ENCODE data around the gene SPPL2B. TPM values are rescaled to one million over a fixed set of nuclear protein-coding genes. Genes with fewer than 3 reads are reported as not detected.

SPPL2B gene
- total RNA-seq, 6 donors from 2014 or later = 38.3 to 268 (median 61.7) TPM

DNA sequence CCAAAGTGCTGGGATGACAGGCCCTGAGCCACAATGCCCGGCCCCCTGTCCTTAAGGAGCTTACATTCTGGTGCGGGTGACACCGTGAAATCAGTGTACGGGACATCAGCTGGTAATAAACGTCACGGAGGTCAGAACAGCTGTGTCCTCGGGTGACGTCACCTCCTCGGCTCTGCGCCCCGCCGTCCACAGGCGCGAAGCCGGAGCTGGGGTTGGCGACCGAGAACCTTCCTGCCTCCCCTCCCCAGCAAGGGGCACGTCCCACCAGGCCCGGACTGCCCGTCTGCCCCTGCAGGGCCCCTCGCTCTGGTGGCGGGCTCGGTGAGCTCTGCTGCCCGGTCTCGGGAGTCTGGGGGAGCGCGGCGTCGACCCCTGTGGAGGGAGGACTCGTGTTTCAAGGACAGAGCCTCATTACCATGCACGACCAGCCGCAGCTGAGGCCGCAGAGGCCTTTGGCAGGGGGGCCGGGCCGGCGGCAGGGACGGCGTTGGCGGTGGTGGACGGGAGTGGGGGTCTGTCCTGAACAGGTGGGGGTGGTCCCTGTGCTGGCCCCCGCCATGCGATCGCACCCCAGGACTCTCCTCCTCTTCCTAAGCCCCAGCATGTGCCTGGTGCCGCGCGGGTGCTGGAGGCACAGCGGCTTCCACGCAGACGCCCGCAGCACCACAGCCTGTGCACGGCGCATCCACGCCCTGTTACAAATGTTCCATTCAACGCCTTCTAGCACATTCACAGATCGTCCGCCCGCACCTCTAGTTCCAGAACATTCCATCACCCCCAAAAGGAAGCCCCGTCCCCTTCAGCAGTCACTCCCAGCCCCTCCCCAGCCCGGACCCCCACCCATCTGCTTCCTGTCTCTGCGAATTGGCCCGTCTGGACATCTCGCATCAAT is 25.9 kb upstream of the SPPL2B start:
- no peak for TF ChIP-seq POLR2AphosphoS5 (IDR thresholded peaks at IDR 0.05)
- no peak for TF ChIP-seq EP300 (IDR thresholded peaks at IDR 0.05)
- TF ChIP-seq, protein P1, sequence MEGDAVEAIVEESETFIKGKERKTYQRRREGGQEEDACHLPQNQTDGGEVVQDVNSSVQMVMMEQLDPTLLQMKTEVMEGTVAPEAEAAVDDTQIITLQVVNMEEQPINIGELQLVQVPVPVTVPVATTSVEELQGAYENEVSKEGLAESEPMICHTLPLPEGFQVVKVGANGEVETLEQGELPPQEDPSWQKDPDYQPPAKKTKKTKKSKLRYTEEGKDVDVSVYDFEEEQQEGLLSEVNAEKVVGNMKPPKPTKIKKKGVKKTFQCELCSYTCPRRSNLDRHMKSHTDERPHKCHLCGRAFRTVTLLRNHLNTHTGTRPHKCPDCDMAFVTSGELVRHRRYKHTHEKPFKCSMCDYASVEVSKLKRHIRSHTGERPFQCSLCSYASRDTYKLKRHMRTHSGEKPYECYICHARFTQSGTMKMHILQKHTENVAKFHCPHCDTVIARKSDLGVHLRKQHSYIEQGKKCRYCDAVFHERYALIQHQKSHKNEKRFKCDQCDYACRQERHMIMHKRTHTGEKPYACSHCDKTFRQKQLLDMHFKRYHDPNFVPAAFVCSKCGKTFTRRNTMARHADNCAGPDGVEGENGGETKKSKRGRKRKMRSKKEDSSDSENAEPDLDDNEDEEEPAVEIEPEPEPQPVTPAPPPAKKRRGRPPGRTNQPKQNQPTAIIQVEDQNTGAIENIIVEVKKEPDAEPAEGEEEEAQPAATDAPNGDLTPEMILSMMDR (IDR thresholded peaks at IDR 0.05) = no peak
- no peak for TF ChIP-seq POLR2A (IDR thresholded peaks at IDR 0.05)

GRCh38 chr19:2303211-2303798 is 25.2 kb upstream of the SPPL2B start:
- Histone ChIP-seq H3K27ac (no peak overlapping the region), H3K9me3 (no peaks in the 10 kb centered on the region), H3K36me3 (no peaks in the 10 kb centered on the region), H3K4me3 (no peak overlapping the region), H3K4me1 (peaks cover 5 to 19% (median 13%) of the 10 kb centered on the region in 4 donors), H3K27me3 (peaks cover 2 to 35% (median 17%) of the 10 kb centered on the region in 4 donors)
- no peak for DNase-seq
- TF ChIP-seq POLR2A (IDR thresholded peaks at IDR 0.05) (no peak), POLR2AphosphoS5 (IDR thresholded peaks at IDR 0.05) (no peak), EP300 (IDR thresholded peaks at IDR 0.05) (no peak)
- TF ChIP-seq, protein P1 (IDR thresholded peaks at IDR 0.05) = no peak
- WGBS, 2 donors = 68 to 72% methylated on average over 25 to 26 of the region's 26 CpGs
- ATAC-seq (ENCODE audit: low FRiP score in 2 of 2) = no peak

More for the DNA sequence above, 25.9 kb upstream of the SPPL2B start:
- Histone ChIP-seq H3K4me3 (peak overlapping the region in 1 of 4 donors; percentile 11), H3K9me3 (no peaks in the 10 kb centered on the region), H3K36me3 (no peaks in the 10 kb centered on the region), H3K27ac (no peak overlapping the region), H3K4me1 (peaks cover 5 to 13% (median 10%) of the 10 kb centered on the region in 4 donors), H3K27me3 (peaks cover 2 to 29% (median 14%) of the 10 kb centered on the region in 4 donors)
- WGBS, 2 donors = 15 to 16% methylated on average over 25 to 38 of the region's 62 CpGs
- peak in 1 of 2 donors; percentile 64 for ATAC-seq (ENCODE audit: low FRiP score in 2 of 2)
- peak; percentile 49 to 87 for DNase-seq

DNA sequence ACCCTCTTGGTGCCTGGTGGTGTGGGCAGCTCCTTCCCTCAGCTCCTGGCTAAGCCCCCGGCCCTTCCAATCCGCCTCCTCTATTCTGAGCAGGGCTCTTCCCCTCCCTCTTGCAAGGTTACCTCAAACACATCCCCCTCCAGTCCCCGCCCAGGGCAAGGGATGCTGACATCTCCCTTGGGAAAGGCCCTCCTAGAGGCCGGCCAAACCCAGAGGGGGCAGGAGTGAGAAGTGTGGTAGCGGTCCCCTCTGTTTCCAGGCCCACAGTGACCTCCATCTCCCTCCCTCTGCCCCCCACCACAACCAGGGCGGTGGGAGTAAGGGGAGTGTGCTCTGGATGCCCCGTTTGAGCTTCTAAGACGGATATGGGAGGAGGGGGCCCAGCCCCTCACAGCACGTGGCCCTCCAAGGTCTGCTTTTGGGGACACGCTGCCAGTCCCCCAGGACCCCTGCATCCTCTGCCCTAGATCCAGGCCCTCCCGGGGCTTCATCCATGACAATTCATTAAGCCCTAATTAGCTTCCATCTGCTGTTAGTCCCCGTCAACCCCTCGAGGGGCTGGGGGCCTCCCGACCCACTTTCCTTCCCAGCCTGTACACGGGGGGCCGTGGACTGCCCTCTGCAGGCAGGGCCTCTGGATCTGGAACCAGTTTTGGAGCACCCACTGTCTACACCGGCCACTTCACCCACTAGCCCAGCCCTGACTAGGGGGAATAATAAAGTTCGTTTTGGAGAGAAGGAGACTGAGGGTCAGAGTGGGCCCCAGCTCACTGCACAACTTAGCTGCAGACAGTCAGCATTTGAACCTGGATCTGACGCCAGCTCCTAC is 22.8 kb upstream of the SPPL2B start:
- H3K27me3 ChIP-seq = peaks cover 2 to 36% (median 24%) of the 10 kb centered on the region in 4 donors
- no peak for ATAC-seq (ENCODE audit: low FRiP score in 2 of 2)
- H3K27ac ChIP-seq = no peak overlapping the region
- no peak for DNase-seq
- no peak overlapping the region for H3K4me3 ChIP-seq
- H3K9me3 ChIP-seq = no peaks in the 10 kb centered on the region
- H3K36me3 ChIP-seq = no peaks in the 10 kb centered on the region
- peaks cover 5 to 22% (median 15%) of the 10 kb centered on the region in 4 donors for H3K4me1 ChIP-seq
- 68 to 74% methylated on average over 16 to 19 of the region's 19 CpGs for WGBS, 2 donors
- TF ChIP-seq EP300 (IDR thresholded peaks at IDR 0.05) = no peak
- no peak for TF ChIP-seq POLR2AphosphoS5 (IDR thresholded peaks at IDR 0.05)

DNA sequence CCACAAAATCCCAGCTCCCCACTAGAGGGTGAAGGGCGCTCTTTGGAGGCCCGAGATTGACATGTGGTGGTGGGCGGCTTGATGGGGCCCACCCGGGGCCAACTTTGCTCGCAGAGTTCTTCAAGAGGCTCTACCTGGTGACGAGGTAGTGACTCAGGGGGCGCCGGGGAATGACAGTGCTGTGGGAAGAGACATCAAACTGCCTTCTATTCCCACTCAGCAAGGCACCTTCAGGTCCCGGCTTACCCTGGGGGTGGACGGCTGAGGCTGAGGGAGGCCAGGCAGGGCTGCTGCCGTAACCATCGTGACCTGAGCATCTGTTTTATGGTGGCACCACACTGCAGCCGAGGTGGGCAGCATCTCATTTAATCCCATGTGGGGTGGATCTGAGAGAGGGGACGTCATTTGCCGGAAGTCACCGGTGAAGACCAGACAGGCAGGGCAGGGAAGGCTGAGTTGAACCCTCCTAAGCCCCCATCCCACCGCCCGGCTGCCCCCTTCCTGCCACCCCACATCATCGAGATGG is 22.1 kb upstream of the SPPL2B start:
- WGBS, 2 donors = 70 to 72% methylated on average over 12 to 18 of the region's 19 CpGs
- Histone ChIP-seq H3K27me3 (peaks cover 2 to 33% (median 23%) of the 10 kb centered on the region in 4 donors), H3K27ac (no peak overlapping the region), H3K9me3 (no peaks in the 10 kb centered on the region), H3K4me1 (peaks cover 5 to 22% (median 15%) of the 10 kb centered on the region in 4 donors), H3K4me3 (no peak overlapping the region), H3K36me3 (no peaks in the 10 kb centered on the region)
- ATAC-seq (ENCODE audit: low FRiP score in 2 of 2) (no peak), DNase-seq (no peak)
- TF ChIP-seq POLR2A (IDR thresholded peaks at IDR 0.05) (no peak), POLR2AphosphoS5 (IDR thresholded peaks at IDR 0.05) (no peak), EP300 (IDR thresholded peaks at IDR 0.05) (no peak)
- TF ChIP-seq, protein P1 (IDR thresholded peaks at IDR 0.05) = no peak

All from upper lobe of left lung (tissue), 6 donors.